CD8-positive, alpha-beta memory T cell (primary cell): ENCODE measurements around the gene FDX2. TPM values are rescaled to one million over a fixed set of nuclear protein-coding genes. Genes with fewer than 3 reads are reported as not detected.

Experiments
- CTCF ChIA-PET: fragments of 350-600 bp; sonication (Branson Sonifier 250); formaldehyde crosslinking; loops from one replicate; lab custom pipeline; 2021; ENCODE audit warnings: antibody characterized with exemption; lab: Charles Lee
- POLR2A ChIA-PET: fragments of 350-600 bp; sonication (Branson Sonifier 250); formaldehyde crosslinking; loops from one replicate; lab custom pipeline; 2021; ENCODE audit warnings: antibody characterized with exemption; lab: Charles Lee
- DNase-seq, 5 donors: peaks; one replicate each; pipeline versions ENCODE4 v3.0.0 to v3.0.0-alpha.2; 2020 to 2022; ENCODE audit warnings: mixed read lengths in 1 of 5
- H3K27ac ChIP-seq: one replicate; pipeline ENCODE4 v1.7.0; 2013; ENCODE audit warnings: low read depth, mild to moderate bottlenecking, low read length, moderate library complexity
- H3K27me3 ChIP-seq: 2 replicates; pipeline ENCODE4 v1.7.0; 2013; ENCODE audit warnings: low read length, mild to moderate bottlenecking; ENCODE audit not compliant: insufficient read depth, poor library complexity, severe bottlenecking
- H3K36me3 ChIP-seq: 2 replicates; pipeline ENCODE4 v1.7.0; 2013; ENCODE audit warnings: mild to moderate bottlenecking, low read length, moderate library complexity; ENCODE audit not compliant: insufficient read depth
- H3K4me1 ChIP-seq: 2 replicates; pipeline ENCODE4 v1.7.0; 2013; ENCODE audit warnings: mild to moderate bottlenecking, low read length, moderate library complexity; ENCODE audit not compliant: insufficient read depth
- H3K4me3 ChIP-seq: 2 replicates; pipeline ENCODE4 v1.7.0; 2013; ENCODE audit warnings: mild to moderate bottlenecking, low read length
- H3K9me3 ChIP-seq: 2 replicates; pipeline ENCODE4 v1.7.0; 2013; ENCODE audit warnings: mild to moderate bottlenecking, low read length
- H3K27ac Mint-ChIP-seq, 8 donors: one replicate each; pipeline ENCODE4 v1.8.0; 2020 to 2021; ENCODE audit warnings: mixed read lengths in 8 of 8, mild to moderate bottlenecking in 6 of 8, inconsistent platforms in 3 of 8, moderate library complexity in 3 of 8
- H3K27me3 Mint-ChIP-seq, 2 donors: one replicate each; pipeline ENCODE4 v1.8.0; 2020 to 2021; ENCODE audit warnings: mixed read lengths in 2 of 2, mild to moderate bottlenecking in 1 of 2, moderate library complexity in 1 of 2
- H3K36me3 Mint-ChIP-seq, 3 donors: one replicate each; pipeline ENCODE4 v1.8.0; 2020 to 2021; ENCODE audit warnings: mixed read lengths in 3 of 3, inconsistent platforms in 1 of 3, mild to moderate bottlenecking in 1 of 3
- H3K4me1 Mint-ChIP-seq, 3 donors: one replicate each; pipeline ENCODE4 v1.8.0; 2020 to 2021; ENCODE audit warnings: mixed read lengths in 3 of 3, inconsistent platforms in 1 of 3, mild to moderate bottlenecking in 1 of 3
- H3K4me3 Mint-ChIP-seq, 7 donors: one replicate each; pipeline ENCODE4 v1.8.0; 2020 to 2021; ENCODE audit warnings: mixed read lengths in 7 of 7, mild to moderate bottlenecking in 6 of 7, moderate library complexity in 4 of 7, inconsistent platforms in 2 of 7
- H3K9me3 Mint-ChIP-seq, 5 donors: one replicate each; pipeline ENCODE4 v1.8.0; 2020 to 2022; ENCODE audit warnings: mixed read lengths in 5 of 5, mild to moderate bottlenecking in 3 of 5, moderate library complexity in 2 of 5, inconsistent platforms in 1 of 5
- polyA plus RNA-seq: library from polyadenylated mRNA; unstranded; fragments of 300-500 nt; fragmentation: Illumina TruSeq; gene quantifications from one replicate; pipeline ENCODE4 v1.2.3, GENCODE V29; 2021
- total RNA-seq, 2 experiments: library from RNA; stranded (reverse); gene quantifications; one replicate each; pipeline ENCODE4 v1.2.3, GENCODE V29; 2021

Gene FDX2
- total and polyA plus RNA-seq, 3 experiments from 2014 or later: 16.1 to 30.0 (median 29.6) TPM

DNA sequence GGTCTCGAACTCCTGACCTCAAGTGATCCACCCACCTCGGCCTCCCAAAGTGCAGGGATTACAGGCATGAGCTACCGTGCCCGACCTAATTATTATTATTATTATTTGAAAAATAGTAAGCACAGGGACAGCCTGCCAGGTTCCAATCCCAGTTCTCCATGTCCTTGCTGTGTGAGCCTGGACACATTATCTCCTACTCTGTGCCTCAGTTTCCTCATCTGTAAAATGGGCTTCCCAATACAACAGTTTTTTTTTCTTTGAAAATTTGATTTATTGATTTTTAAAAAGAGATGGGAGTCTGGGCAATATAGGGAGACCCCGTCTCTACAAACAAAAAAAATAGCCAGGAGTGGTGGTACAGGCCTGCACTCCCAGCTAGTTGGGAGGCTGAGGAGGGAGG, 9.5 kb downstream of the FDX2 start:
- Histone ChIP-seq H3K36me3 (no peaks in the 10 kb centered on the region), H3K27ac (no peak overlapping the region), H3K4me3 (no peak overlapping the region), H3K9me3 (no peaks in the 10 kb centered on the region), H3K27me3 (no peaks in the 10 kb centered on the region), H3K4me1 (no peaks in the 10 kb centered on the region)
- Mint-ChIP-seq H3K36me3 (peaks cover 0 to 14% (median 0%) of the 10 kb centered on the region in 3 donors), H3K27me3 (peaks cover 0 to 3% of the 10 kb centered on the region in 2 donors), H3K4me1 (no peaks in the 10 kb centered on the region), H3K27ac (no peak overlapping the region), H3K9me3 (no peaks in the 10 kb centered on the region), H3K4me3 (no peak overlapping the region)
- POLR2A ChIA-PET: no interaction called here
- DNase-seq: no peak
- CTCF ChIA-PET: interaction anchor here (0.9 kb wide), 1 partner anchor 187 kb away, joined by 3 read pairs; no protein-coding TSS in a partner anchor

DNA sequence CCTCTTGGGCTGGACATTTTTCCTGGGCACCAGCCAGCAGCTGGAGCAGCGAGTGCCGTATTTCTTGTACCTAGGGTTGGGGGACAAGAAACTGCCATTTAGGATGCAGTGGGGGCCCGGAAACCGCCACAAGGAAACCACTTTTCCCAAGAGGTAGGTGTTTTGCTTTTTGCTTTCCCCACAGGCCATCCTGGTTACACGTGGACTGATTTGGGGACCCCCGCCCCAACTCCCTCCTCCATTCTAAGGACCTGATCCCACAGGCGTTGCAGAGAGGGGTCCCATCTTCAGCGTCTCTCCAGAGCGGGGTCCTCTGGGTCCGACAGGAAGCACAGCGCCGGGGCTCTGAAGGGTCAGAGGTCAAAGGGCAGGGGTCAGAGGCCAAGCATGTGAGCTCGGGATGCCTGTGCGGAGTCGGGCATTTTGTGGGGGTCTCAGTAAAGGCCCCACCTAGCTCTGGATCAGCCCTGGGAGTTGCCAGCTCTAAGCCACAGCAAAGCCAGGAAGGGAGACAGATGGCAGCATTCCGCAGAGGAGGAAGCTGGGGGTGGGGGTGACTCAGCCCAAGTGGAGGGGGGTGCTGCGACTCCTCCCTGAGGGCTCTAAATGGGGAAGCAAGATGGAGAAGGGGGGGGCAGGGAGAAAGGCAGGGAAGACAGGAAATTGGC, 10.5 kb downstream of the FDX2 start:
- Mint-ChIP-seq H3K36me3 (peaks cover 0 to 10% (median 0%) of the 10 kb centered on the region in 3 donors), H3K4me3 (no peak overlapping the region), H3K27me3 (peaks cover 0 to 3% of the 10 kb centered on the region in 2 donors), H3K27ac (no peak overlapping the region), H3K4me1 (no peaks in the 10 kb centered on the region), H3K9me3 (no peaks in the 10 kb centered on the region)
- Histone ChIP-seq H3K4me3 (no peak overlapping the region), H3K27me3 (no peaks in the 10 kb centered on the region), H3K36me3 (no peaks in the 10 kb centered on the region), H3K27ac (peak overlapping the region; percentile 47), H3K9me3 (no peaks in the 10 kb centered on the region), H3K4me1 (no peaks in the 10 kb centered on the region)
- ChIA-PET CTCF (no interaction called here), POLR2A (no interaction called here)
- DNase-seq: no peak

DNA sequence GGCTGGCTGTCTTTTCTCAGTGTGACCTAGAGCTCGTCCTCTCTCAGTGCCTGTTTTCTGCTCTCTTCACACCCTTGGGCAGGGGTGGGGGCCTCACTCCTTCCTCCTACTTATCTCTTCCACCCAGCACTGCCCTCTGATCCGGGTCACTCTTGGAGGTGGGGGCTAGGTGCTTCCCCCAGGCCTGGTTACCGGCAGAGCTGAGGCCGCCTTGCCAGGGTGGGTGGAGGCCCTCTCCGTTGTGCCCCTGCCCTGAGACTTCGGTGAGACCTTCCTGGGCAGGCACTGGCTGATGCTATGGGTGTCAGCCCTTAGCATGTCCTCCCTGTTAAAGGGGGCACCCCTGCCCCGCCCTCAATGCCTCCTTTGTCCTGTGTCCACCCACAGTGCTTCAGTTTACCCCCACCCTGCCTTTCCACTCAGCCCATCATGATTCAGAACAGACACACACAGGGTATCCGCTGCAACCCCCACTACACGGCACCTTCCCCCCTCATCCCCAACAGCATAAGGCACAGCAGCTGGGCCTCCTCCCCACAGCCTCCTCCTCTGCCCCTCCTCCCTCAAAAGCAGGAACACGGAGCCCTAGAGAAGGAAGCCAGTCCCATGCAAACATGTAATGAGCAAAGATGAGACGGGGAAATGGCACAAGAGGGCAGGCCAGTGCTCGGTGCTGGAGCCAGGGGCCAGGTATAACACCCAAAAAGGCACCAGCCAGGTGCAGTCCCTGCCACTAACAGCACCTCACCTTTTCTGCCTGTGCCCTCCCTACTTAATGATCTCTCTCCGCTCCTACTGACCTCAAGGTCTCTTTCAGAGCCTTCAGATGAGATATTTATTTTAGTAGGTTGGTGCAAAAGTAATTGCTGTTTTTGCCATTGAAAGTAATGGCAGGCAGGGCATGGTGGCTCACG, 16.0 kb downstream of the FDX2 start:
- Mint-ChIP-seq H3K4me1 (peaks cover 7 to 12% (median 9%) of the 10 kb centered on the region in 3 donors), H3K27me3 (peaks cover 3 to 8% of the 10 kb centered on the region in 2 donors), H3K27ac (peak overlapping the region in 1 of 8 donors; percentile 47), H3K36me3 (peaks cover 0 to 4% (median 0%) of the 10 kb centered on the region in 3 donors), H3K4me3 (no peak overlapping the region), H3K9me3 (no peaks in the 10 kb centered on the region)
- Histone ChIP-seq H3K4me3 (no peak overlapping the region), H3K4me1 (peaks cover 12% of the 10 kb centered on the region), H3K27ac (peak overlapping the region; percentile 57), H3K36me3 (no peaks in the 10 kb centered on the region), H3K27me3 (peaks cover 5% of the 10 kb centered on the region), H3K9me3 (no peaks in the 10 kb centered on the region)
- POLR2A ChIA-PET: no interaction called here
- DNase-seq: no peak
- CTCF ChIA-PET: interaction anchor here (1.4 kb wide), 1 partner anchor 29 kb away, joined by 5 read pairs; the partner anchor contains the start of gene ICAM1

DNA sequence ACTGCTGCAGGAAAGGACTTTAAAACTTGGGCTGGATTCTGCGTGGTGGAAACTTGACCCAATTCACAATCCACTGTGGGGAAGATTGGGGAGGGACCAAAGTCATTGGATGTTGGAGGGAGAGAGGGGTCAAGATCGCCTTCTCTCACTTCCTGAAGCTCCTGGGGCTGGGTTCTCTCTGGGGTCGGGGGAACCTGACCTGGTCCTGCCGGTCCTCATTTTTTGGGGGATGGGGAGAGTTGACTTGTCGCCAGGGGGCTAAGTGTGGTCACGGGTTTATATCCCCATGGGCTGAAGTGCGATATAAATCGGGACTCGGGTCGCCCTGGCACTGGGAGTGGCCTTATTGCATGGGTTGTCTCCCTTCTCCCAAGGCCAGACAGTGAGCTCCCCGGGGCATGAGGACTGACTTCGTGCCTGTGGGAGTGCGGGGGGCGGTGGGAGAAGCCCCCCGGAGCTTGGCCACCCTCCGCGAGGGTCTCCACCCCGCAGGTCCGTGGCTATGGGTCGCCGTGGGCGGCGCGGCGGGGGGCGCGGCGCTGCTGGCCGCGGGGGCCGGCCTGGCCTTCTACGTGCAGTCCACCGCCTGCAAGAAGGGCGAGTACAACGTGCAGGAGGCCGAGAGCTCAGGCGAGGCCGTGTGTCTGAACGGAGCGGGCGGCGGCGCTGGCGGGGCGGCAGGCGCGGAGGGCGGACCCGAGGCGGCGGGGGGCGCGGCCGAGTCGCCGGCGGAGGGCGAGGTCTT, 19.8 kb downstream of the FDX2 start:
- Mint-ChIP-seq H3K27ac (peak overlapping the region in 7 of 8 donors; percentile 48 to 93 (median 73)), H3K4me1 (peaks cover 31 to 40% (median 31%) of the 10 kb centered on the region in 3 donors), H3K9me3 (no peaks in the 10 kb centered on the region), H3K36me3 (no peaks in the 10 kb centered on the region), H3K27me3 (peaks cover 31 to 36% of the 10 kb centered on the region in 2 donors), H3K4me3 (peak overlapping the region; percentile 78 to 93 (median 86))
- H3K27me3 ChIP-seq: peaks cover 40% of the 10 kb centered on the region
- H3K36me3 ChIP-seq: no peaks in the 10 kb centered on the region
- H3K27ac ChIP-seq: no peak overlapping the region
- ChIA-PET CTCF (interaction anchor here (1.2 kb wide), 1 partner anchor 26 kb away, joined by 7 read pairs; the partner anchor contains the start of gene ICAM1), POLR2A (no interaction called here)
- H3K4me1 ChIP-seq: peaks cover 42% of the 10 kb centered on the region
- H3K4me3 ChIP-seq: peak overlapping the region; percentile 69
- H3K9me3 ChIP-seq: no peaks in the 10 kb centered on the region
- DNase-seq: no peak

DNA sequence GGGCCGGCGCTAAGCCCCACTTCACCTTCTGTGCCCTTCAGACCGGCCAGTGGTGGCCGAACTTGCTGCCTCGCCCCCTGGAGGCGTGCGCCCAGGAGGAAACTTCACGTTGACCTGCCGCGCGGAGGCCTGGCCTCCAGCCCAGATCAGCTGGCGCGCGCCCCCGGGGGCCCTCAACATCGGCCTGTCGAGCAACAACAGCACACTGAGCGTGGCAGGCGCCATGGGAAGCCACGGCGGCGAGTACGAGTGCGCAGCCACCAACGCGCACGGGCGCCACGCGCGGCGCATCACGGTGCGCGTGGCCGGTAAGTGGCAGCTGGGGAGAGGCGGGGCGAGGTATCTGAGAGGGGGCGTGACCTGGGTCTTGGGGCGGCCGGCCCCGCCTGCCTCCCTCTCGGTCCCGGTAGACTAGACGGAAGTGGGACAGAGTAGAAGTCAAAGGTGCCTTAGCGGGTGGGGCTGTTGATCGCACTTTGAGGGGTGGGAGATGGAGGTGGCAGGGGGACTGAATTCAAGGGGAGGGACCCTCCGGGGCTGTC, 20.4 kb downstream of the FDX2 start:
- Histone ChIP-seq H3K9me3 (no peaks in the 10 kb centered on the region), H3K27ac (no peak overlapping the region), H3K4me1 (peaks cover 48% of the 10 kb centered on the region), H3K27me3 (peaks cover 46% of the 10 kb centered on the region), H3K4me3 (peak overlapping the region; percentile 69), H3K36me3 (no peaks in the 10 kb centered on the region)
- CTCF ChIA-PET: interaction anchor here (1.2 kb wide), 1 partner anchor 25 kb away, joined by 7 read pairs; the partner anchor contains the start of gene ICAM1
- POLR2A ChIA-PET: no interaction called here
- Mint-ChIP-seq H3K27ac (peak overlapping the region in 7 of 8 donors; percentile 48 to 93 (median 73)), H3K36me3 (no peaks in the 10 kb centered on the region), H3K27me3 (peaks cover 36 to 42% of the 10 kb centered on the region in 2 donors), H3K4me3 (peak overlapping the region; percentile 78 to 93 (median 86)), H3K9me3 (no peaks in the 10 kb centered on the region), H3K4me1 (peaks cover 36 to 46% (median 37%) of the 10 kb centered on the region in 3 donors)
- peak; percentile 57 to 84 (median 71) for DNase-seq

DNA sequence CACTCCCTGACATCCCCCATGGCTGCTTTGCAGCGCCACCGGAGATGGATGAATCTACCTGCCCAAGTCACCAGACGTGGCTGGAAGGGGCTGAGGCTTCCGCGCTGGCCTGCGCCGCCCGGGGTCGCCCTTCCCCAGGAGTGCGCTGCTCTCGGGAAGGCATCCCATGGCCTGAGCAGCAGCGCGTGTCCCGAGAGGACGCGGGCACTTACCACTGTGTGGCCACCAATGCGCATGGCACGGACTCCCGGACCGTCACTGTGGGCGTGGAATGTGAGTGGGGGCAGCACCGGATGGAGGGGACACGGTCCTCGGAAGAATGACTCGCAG, 21.5 kb downstream of the FDX2 start:
- Mint-ChIP-seq H3K4me3 (peak overlapping the region; percentile 19 to 86 (median 50)), H3K27ac (no peak overlapping the region), H3K27me3 (peaks cover 42 to 48% of the 10 kb centered on the region in 2 donors), H3K36me3 (no peaks in the 10 kb centered on the region), H3K4me1 (peaks cover 40 to 54% (median 41%) of the 10 kb centered on the region in 3 donors), H3K9me3 (no peaks in the 10 kb centered on the region)
- Histone ChIP-seq H3K4me3 (no peak overlapping the region), H3K9me3 (no peaks in the 10 kb centered on the region), H3K27me3 (peaks cover 46% of the 10 kb centered on the region), H3K36me3 (no peaks in the 10 kb centered on the region), H3K27ac (no peak overlapping the region), H3K4me1 (peaks cover 57% of the 10 kb centered on the region)
- ChIA-PET CTCF (interaction anchor here (8.0 kb wide), 1 partner anchor 22 kb away, joined by 71 read pairs; the partner anchor contains the start of gene ICAM1), POLR2A (no interaction called here)
- DNase-seq: no peak

DNA sequence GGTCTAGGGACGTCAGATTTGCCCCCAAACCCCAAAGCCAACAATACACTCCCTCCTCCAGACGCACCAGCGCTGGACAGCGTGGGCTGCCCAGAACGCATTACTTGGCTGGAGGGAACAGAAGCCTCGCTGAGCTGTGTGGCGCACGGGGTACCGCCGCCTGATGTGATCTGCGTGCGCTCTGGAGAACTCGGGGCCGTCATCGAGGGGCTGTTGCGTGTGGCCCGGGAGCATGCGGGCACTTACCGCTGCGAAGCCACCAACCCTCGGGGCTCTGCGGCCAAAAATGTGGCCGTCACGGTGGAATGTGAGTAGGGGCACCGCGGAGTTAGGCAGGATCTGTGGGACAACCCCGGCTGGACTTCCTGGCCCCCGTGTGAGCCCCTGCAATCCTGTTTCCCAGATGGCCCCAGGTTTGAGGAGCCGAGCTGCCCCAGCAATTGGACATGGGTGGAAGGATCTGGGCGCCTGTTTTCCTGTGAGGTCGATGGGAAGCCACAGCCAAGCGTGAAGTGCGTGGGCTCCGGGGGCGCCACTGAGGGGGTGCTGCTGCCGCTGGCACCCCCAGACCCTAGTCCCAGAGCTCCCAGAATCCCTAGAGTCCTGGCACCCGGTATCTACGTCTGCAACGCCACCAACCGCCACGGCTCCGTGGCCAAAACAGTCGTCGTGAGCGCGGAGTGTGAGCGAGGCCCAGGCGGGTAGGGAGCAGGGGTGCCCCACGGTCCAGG, 22.0 kb downstream of the FDX2 start:
- Histone ChIP-seq H3K36me3 (no peaks in the 10 kb centered on the region), H3K27ac (no peak overlapping the region), H3K4me1 (peaks cover 62% of the 10 kb centered on the region), H3K27me3 (peaks cover 48% of the 10 kb centered on the region), H3K9me3 (no peaks in the 10 kb centered on the region), H3K4me3 (no peak overlapping the region)
- H3K36me3 Mint-ChIP-seq: no peaks in the 10 kb centered on the region
- peaks cover 45 to 60% (median 47%) of the 10 kb centered on the region in 3 donors for H3K4me1 Mint-ChIP-seq
- peak overlapping the region in 5 of 7 donors; percentile 54 to 88 (median 83) for H3K4me3 Mint-ChIP-seq
- no peak for DNase-seq
- ChIA-PET CTCF (interaction anchor here (8.0 kb wide), 1 partner anchor 22 kb away, joined by 71 read pairs; the partner anchor contains the start of gene ICAM1), POLR2A (no interaction called here)
- peak overlapping the region in 3 of 8 donors; percentile 9 to 88 (median 73) for H3K27ac Mint-ChIP-seq
- H3K27me3 Mint-ChIP-seq: peaks cover 48 to 53% of the 10 kb centered on the region in 2 donors
- no peaks in the 10 kb centered on the region for H3K9me3 Mint-ChIP-seq
